ENCODE measurements around the gene CRPPA.
"Not testable (repeated sequence)": the region's sequence is repeated elsewhere in the genome, so short reads cannot be mapped to it uniquely, and the experiment has no call there.

The CRPPA gene

GRCh38 chr7:16421333-16422102 is at the start of gene CRPPA:
TSS of gene CRPPA (minus strand) at chr7:16421538. CDS start at chr7:16421322, 216 bp downstream.
- peak; percentile 18 for FAIRE-seq

GRCh38 chr7:16465469-16466361 is 44.4 kb upstream of the CRPPA start, which contains the start of gene SOSTDC1:
TSS of gene SOSTDC1 (minus strand) at chr7:16465738. CDS start at chr7:16465668, 70 bp downstream.
- no peak for FAIRE-seq

- no peak for FAIRE-seq
Observed at GRCh38 chr7:16463949-16464715, 42.8 kb upstream of the CRPPA start.

- FAIRE-seq = no peak
Observed at GRCh38 chr7:16463520-16463919, 42.2 kb upstream of the CRPPA start.

GRCh38 chr7:16462431-16462889 is 41.1 kb upstream of the CRPPA start:
- FAIRE-seq = no peak

GRCh38 chr7:16460789-16461493 is 39.6 kb upstream of the CRPPA start:
- no peak for FAIRE-seq

GRCh38 chr7:16456303-16456702 is 35.0 kb upstream of the CRPPA start:
- FAIRE-seq = not testable (repeated sequence)

- FAIRE-seq = no peak
Observed at GRCh38 chr7:16455591-16455990, 34.3 kb upstream of the CRPPA start.

GRCh38 chr7:16450366-16450765 is 29.0 kb upstream of the CRPPA start:
- no peak for FAIRE-seq

GRCh38 chr7:16447876-16448275 is 26.5 kb upstream of the CRPPA start:
- peak; percentile 49 for FAIRE-seq

GRCh38 chr7:16446508-16446907 is 25.2 kb upstream of the CRPPA start:
- no peak for FAIRE-seq

- not testable (repeated sequence) for FAIRE-seq
Observed at GRCh38 chr7:16443871-16444270, 22.5 kb upstream of the CRPPA start.

GRCh38 chr7:16438988-16439387 is 17.6 kb upstream of the CRPPA start:
- FAIRE-seq = no peak

GRCh38 chr7:16436306-16436705 is 15.0 kb upstream of the CRPPA start:
- no peak for FAIRE-seq

- FAIRE-seq = no peak
Observed at GRCh38 chr7:16433568-16434122, 12.3 kb upstream of the CRPPA start.

GRCh38 chr7:16432425-16432731 is 11.0 kb upstream of the CRPPA start:
- no peak for FAIRE-seq

- no peak for FAIRE-seq
Observed at GRCh38 chr7:16431646-16432424, 10.5 kb upstream of the CRPPA start.

- no peak for FAIRE-seq
Observed at GRCh38 chr7:16430133-16430532, 8.8 kb upstream of the CRPPA start.

GRCh38 chr7:16428672-16429071 is 7.3 kb upstream of the CRPPA start:
- no peak for FAIRE-seq

- FAIRE-seq = no peak
Observed at GRCh38 chr7:16428182-16428581, 6.8 kb upstream of the CRPPA start.

- FAIRE-seq = no peak
Observed at GRCh38 chr7:16423761-16424160, 2.4 kb upstream of the CRPPA start.
